HepG2 (cell line): Measurements from ENCODE around the gene UTP20. TPM values are rescaled to one million over a fixed set of nuclear protein-coding genes. Genes with fewer than 3 reads are reported as not detected.

ENCODE experiments used
- ATAC-seq: fragments of 200-7000 bp; cut with Tn5 transposase; 3 replicates; pipeline ENCODE4 v1.9.1; 2020; ENCODE audit warnings: mild to moderate bottlenecking, moderate library complexity
- BruUV-seq: library from RNA; stranded (reverse); fragments of 400-500 nt; replicated peaks from 2 replicates; lab custom pipeline; 2021; lab: Mats Ljungman, UMichigan
- CTCF ChIA-PET: fragments of 300-600 bp; formaldehyde crosslinking; extraction: SDS; loops from one replicate; lab custom pipeline; 2021; ENCODE audit warnings: low total read pairs, inconsistent platforms, low intra/inter-chr PET ratio; lab: Yijun Ruan, JAX
- POLR2A ChIA-PET: fragments of 350-600 bp; sonication (Branson Sonifier 250); formaldehyde crosslinking; loops from one replicate; lab custom pipeline; 2020; ENCODE audit warnings: antibody characterized with exemption, inconsistent platforms; lab: Yijun Ruan, JAX
- DNase-seq: peaks from one replicate; pipeline ENCODE4 v3.0.0-alpha.2; 2015; ENCODE audit warnings: low spot score
- FAIRE-seq: peaks from 3 replicates; lab custom pipeline; 2011; peaks lifted over from hg19 to GRCh38; lab: Jason Lieb, UNC
- H2AFZ ChIP-seq: one replicate; pipeline ENCODE4 v1.6.1; 2011; ENCODE audit warnings: low read length, inconsistent platforms
- H3K27ac ChIP-seq: fragments of 300-600 bp; 3 replicates; pipeline ENCODE4 v1.8.0; 2011; ENCODE audit warnings: mixed run types, mild to moderate bottlenecking, mixed read lengths, low read length, inconsistent platforms; ENCODE audit not compliant: insufficient read depth; ENCODE audit errors: extremely low read length
- H3K27me3 ChIP-seq, 2 experiments: fragments of 200-600 bp in 1 of 2; 2 replicates in 1 of 2; 3 replicates in 1 of 2; pipeline versions ENCODE4 v1.6.0 to v1.8.0; 2011; ENCODE audit warnings: low read length in 2 of 2, mild to moderate bottlenecking in 2 of 2, moderate library complexity in 2 of 2, inconsistent platforms in 1 of 2; ENCODE audit not compliant: insufficient read depth in 2 of 2, control insufficient read depth in 1 of 2
- H3K36me3 ChIP-seq, 2 experiments: fragments of 200-600 bp in 1 of 2; replicated peaks in 1 of 2; 2 replicates in 1 of 2; 3 replicates in 1 of 2; pipeline versions ENCODE4 v1.5.1 to v1.8.0; 2011; ENCODE audit warnings: low read length in 2 of 2, inconsistent platforms in 1 of 2; ENCODE audit not compliant: insufficient read depth in 2 of 2, control insufficient read depth in 1 of 2
- H3K4me1 ChIP-seq: 2 replicates; pipeline ENCODE4 v1.5.1; 2012; ENCODE audit warnings: low read length, inconsistent platforms; ENCODE audit not compliant: insufficient read depth
- H3K4me2 ChIP-seq: 2 replicates; pipeline ENCODE4 v1.6.0; 2011; ENCODE audit warnings: low read depth, low read length, inconsistent platforms
- H3K4me3 ChIP-seq, 3 experiments: fragments of 200-600 bp in 1 of 3; sonication (generic), shearing (Covaris generic) in 1 of 3; replicated peaks in 1 of 3; 2 replicates each; pipeline ENCODE4 v1.5.1; 2011 to 2016; ENCODE audit warnings: low read length in 3 of 3, inconsistent platforms in 2 of 3, low read depth in 2 of 3, mild to moderate bottlenecking in 2 of 3, control low read depth in 1 of 3, mixed read lengths in 1 of 3; ENCODE audit not compliant: insufficient read depth in 1 of 3
- H3K79me2 ChIP-seq: one replicate; pipeline ENCODE4 v1.6.1; 2011; ENCODE audit warnings: low read length, inconsistent platforms; ENCODE audit not compliant: insufficient read depth
- H3K9ac ChIP-seq: 2 replicates; pipeline ENCODE4 v1.6.0; 2011; ENCODE audit warnings: mild to moderate bottlenecking, low read depth, low read length, inconsistent platforms; ENCODE audit not compliant: insufficient read depth
- H3K9me3 ChIP-seq: 2 replicates; pipeline ENCODE4 v1.5.1; 2012; ENCODE audit warnings: mild to moderate bottlenecking, low read length
- H4K20me1 ChIP-seq: 2 replicates; pipeline ENCODE4 v1.6.0; 2011; ENCODE audit warnings: inconsistent platforms, mild to moderate bottlenecking, low read length, moderate library complexity; ENCODE audit not compliant: insufficient read depth
- CHD2 ChIP-seq: IDR thresholded peaks from 2 replicates; pipeline ENCODE4 v1.6.1; 2011; ENCODE audit warnings: low read depth, low read length, improper control_type of control experiment
- CSRNP2 ChIP-seq: sonication (generic); formaldehyde crosslinking; conservative IDR thresholded peaks from 2 replicates; pipeline ENCODE4 v1.8.0; 2022; ENCODE audit warnings: low read depth, missing genetic modification reagents
- DPF2 ChIP-seq: sonication (generic); formaldehyde crosslinking; IDR thresholded peaks from 2 replicates; pipeline ENCODE4 v1.4.0; 2020; ENCODE audit warnings: mild to moderate bottlenecking, low read depth, missing genetic modification reagents, borderline replicate concordance
- FOSL2 ChIP-seq: sonication (generic); formaldehyde crosslinking; IDR thresholded peaks from 2 replicates; pipeline ENCODE4 v1.4.0; 2020; ENCODE audit warnings: missing genetic modification reagents
- KIAA2018 ChIP-seq: sonication (generic); formaldehyde crosslinking; IDR thresholded peaks from 2 replicates; pipeline ENCODE4 v1.5.0; 2020; ENCODE audit warnings: mild to moderate bottlenecking, missing genetic modification reagents, borderline replicate concordance
- NFKBIZ ChIP-seq: IDR thresholded peaks from 2 replicates; pipeline ENCODE4 v1.6.1; 2018; ENCODE audit warnings: missing genetic modification reagents, missing compliant biosample characterization
- SKI ChIP-seq: fragments of 450-650 bp; IDR thresholded peaks from one replicate; pipeline ENCODE4 v1.6.1; 2018; ENCODE audit warnings: mild to moderate bottlenecking; ENCODE audit not compliant: partially characterized antibody
- ZFY ChIP-seq: sonication (generic); formaldehyde crosslinking; IDR thresholded peaks from 2 replicates; pipeline ENCODE4 v1.4.0; 2020; ENCODE audit warnings: missing genetic modification reagents
- ZNF30 ChIP-seq: sonication (generic); formaldehyde crosslinking; IDR thresholded peaks from 2 replicates; pipeline ENCODE4 v1.5.0; 2020; ENCODE audit warnings: mild to moderate bottlenecking, missing genetic modification reagents
- ZNF580 ChIP-seq: IDR thresholded peaks from 2 replicates; pipeline ENCODE4 v1.6.1; 2016; ENCODE audit warnings: low read depth, borderline replicate concordance
- ZNF720 ChIP-seq: sonication (generic); formaldehyde crosslinking; IDR thresholded peaks from 2 replicates; pipeline ENCODE4 v1.4.0; 2020; ENCODE audit warnings: missing genetic modification reagents
- ZNF724P ChIP-seq: sonication (generic); formaldehyde crosslinking; IDR thresholded peaks from 2 replicates; pipeline ENCODE4 v1.8.0; 2022; ENCODE audit warnings: missing genetic modification reagents, borderline replicate concordance
- WGBS: methylation state at CpG from one replicate; pipeline ENCODE4 v1.1.6; 2017; ENCODE audit warnings: low lambda C conversion rate; 5-methylcytosine and 5-hydroxymethylcytosine counted together
- in situ Hi-C: cut with HindIII; loops from 2 replicates; pipeline ENCODE4 v1.10.0; 2017; ENCODE audit warnings: low pct_unique_long_range_greater_than_20kb; ENCODE audit not compliant: extremely low pct_ligation_motif_present
- intact Hi-C: fragments of 100-400 bp; cut with micrococcal nuclease; formaldehyde crosslinking; loops from one replicate; pipeline ENCODE4 v1.10.0; 2022; ENCODE audit not compliant: unreplicated experiment
- polyA plus RNA-seq, 8 experiments: library from polyadenylated mRNA; depleted of rRNA in 3 of 8; stranded (reverse) in 7 of 8; unstranded in 1 of 8; fragments of >200 nt; fragmentation: Illumina TruSeq in 4 of 8; extraction: Trizol in 4 of 8; gene quantifications; 2 replicates each; pipeline versions ENCODE4 v1.2.1 to v1.2.3, GENCODE V29; 2011 to 2016; ENCODE audit warnings: low read depth in 4 of 8, missing spikeins in 1 of 8, mixed read lengths in 1 of 8; ENCODE audit not compliant: insufficient read depth in 1 of 8
- total RNA-seq, 5 experiments: library from RNA; depleted of rRNA; stranded (reverse); fragments of >200 nt; fragmentation: Illumina TruSeq; extraction: Trizol; gene quantifications; 2 replicates each; pipeline ENCODE4 v1.2.3, GENCODE V29; 2016; ENCODE audit warnings: low read depth in 1 of 5

The UTP20 gene
- total and polyA plus RNA-seq, 2 of the 13 experiments (the other 11 are each of a cell fraction or from before 2014, with no cell fraction given), result 9.0 to 38.5 TPM

- TF ChIP-seq ZNF30 (CRISPR knock-in tag), result no peak
- no peak for TF ChIP-seq SKI
- TF ChIP-seq NFKBIZ (CRISPR knock-in tag), result no peak
- TF ChIP-seq CSRNP2 (CRISPR knock-in tag), result no peak
- no peak for TF ChIP-seq ZFY (CRISPR knock-in tag)
- TF ChIP-seq CHD2, result no peak
Observed at GRCh38 chr12:101361455-101361854, 81.5 kb downstream of the UTP20 start (continued).

- ChIA-PET POLR2A (no interaction called here), CTCF (no interaction called here)
- H3K36me3 ChIP-seq, result peaks cover 23 to 81% of the 10 kb centered on the region in 2 experiments
- H3K27me3 ChIP-seq, result no peaks in the 10 kb centered on the region
- H2AFZ ChIP-seq, result no peak overlapping the region
- no peak for DNase-seq
- H3K4me3 ChIP-seq, result no peak overlapping the region
- H3K9ac ChIP-seq, result no peak overlapping the region
- no peak for ATAC-seq
- no peak overlapping the region for H3K4me2 ChIP-seq
- H3K27ac ChIP-seq, result no peak overlapping the region
- no peak for FAIRE-seq
- BruUV-seq, result no TSS peak
- WGBS, result 98% methylated on average over 6 of the region's 6 CpGs
- in situ Hi-C loops (no loop called here), intact Hi-C loops (no loop called here)
- no peaks in the 10 kb centered on the region for H3K9me3 ChIP-seq
- H3K79me2 ChIP-seq, result no peaks in the 10 kb centered on the region
- H3K4me1 ChIP-seq, result no peaks in the 10 kb centered on the region
- H4K20me1 ChIP-seq, result no peaks in the 10 kb centered on the region
- TF ChIP-seq ZNF720 (CRISPR knock-in tag), result no peak
- TF ChIP-seq KIAA2018 (CRISPR knock-in tag), result no peak
- TF ChIP-seq FOSL2, result no peak
- no peak for TF ChIP-seq ZNF724P
- TF ChIP-seq ZNF580 (CRISPR knock-in tag), result no peak
- no peak for TF ChIP-seq DPF2 (CRISPR knock-in tag)
Observed at GRCh38 chr12:101368016-101368415, 88.1 kb downstream of the UTP20 start.
